Right atrium auricular region (tissue), 2 donors: Measurements from ENCODE around the gene AP1S2. TPM values are rescaled to one million over a fixed set of nuclear protein-coding genes. Genes with fewer than 3 reads are reported as not detected.

Experiments used
- DNase-seq: peaks from one replicate; pipeline ENCODE4 v3.0.0-alpha.2; 2019; ENCODE audit warnings: low spot score
- H3K27ac ChIP-seq, 2 donors: fragments of 200-600 bp; sonication (generic); 1 replicate in 1 of 2; 2 replicates in 1 of 2; pipeline ENCODE4 v1.5.1; 2016 to 2019
- H3K27me3 ChIP-seq, 2 donors: fragments of 200-600 bp; sonication (generic); one replicate each; pipeline versions ENCODE4 v1.5.1 to v1.6.0; 2017 to 2019
- H3K36me3 ChIP-seq: fragments of 200-600 bp; sonication (generic); one replicate; pipeline ENCODE4 v1.5.1; 2016
- H3K4me1 ChIP-seq, 2 donors: fragments of 200-600 bp; sonication (generic); one replicate each; pipeline versions ENCODE4 v1.5.1 to v1.6.0; 2017 to 2019
- H3K4me3 ChIP-seq, 2 donors: fragments of 200-600 bp; sonication (generic); 1 replicate in 1 of 2; 2 replicates in 1 of 2; pipeline ENCODE4 v1.5.1; 2017 to 2019; ENCODE audit warnings: mild to moderate bottlenecking in 1 of 2, moderate library complexity in 1 of 2
- H3K9me3 ChIP-seq, 2 donors: fragments of 200-600 bp; sonication (generic); one replicate each; pipeline ENCODE4 v1.5.1; 2019
- CTCF ChIP-seq, 2 donors: fragments of 200-600 bp; sonication (generic); IDR thresholded peaks; one replicate each; pipeline ENCODE4 v1.5.1; 2019; ENCODE audit warnings: antibody characterized with exemption in 2 of 2
- total RNA-seq, 2 donors: library from RNA; depleted of rRNA; stranded (reverse); fragments of >200 nt; gene quantifications; one replicate each; pipeline ENCODE4 v1.1.0, GENCODE V29; 2016

AP1S2 gene
- total RNA-seq, 2 donors from 2014 or later: 101 to 184 TPM

DNA sequence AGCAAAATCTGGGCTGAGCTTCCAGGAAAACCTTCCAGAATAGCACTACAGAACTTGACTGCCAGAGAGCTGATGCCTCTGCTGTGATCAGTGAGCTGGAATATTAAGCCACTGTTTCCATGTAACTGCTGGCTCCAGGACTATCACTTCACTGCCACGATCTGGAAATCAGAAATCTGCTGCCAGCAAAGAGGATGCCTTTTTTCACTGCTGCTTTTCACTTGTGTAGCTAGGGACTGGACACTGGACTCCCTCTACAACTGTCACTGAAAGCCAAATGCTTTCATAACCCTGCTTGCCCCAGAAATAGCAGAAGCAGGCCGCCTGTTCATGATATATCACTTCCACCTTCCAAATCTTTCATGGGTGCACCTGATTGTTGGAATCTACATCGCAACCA, 9.4 kb upstream of the AP1S2 start:
- Histone ChIP-seq H3K9me3 (no peaks in the 10 kb centered on the region), H3K4me3 (no peak overlapping the region), H3K4me1 (no peaks in the 10 kb centered on the region), H3K36me3 (no peaks in the 10 kb centered on the region), H3K27me3 (no peaks in the 10 kb centered on the region), H3K27ac (peak overlapping the region in 1 of 2 donors; percentile 45)
- no peak for DNase-seq
- TF ChIP-seq CTCF (IDR thresholded peaks at IDR 0.05): no peak

- Histone ChIP-seq H3K27me3 (no peaks in the 10 kb centered on the region), H3K27ac (no peak overlapping the region), H3K9me3 (no peaks in the 10 kb centered on the region), H3K36me3 (no peaks in the 10 kb centered on the region), H3K4me3 (no peak overlapping the region), H3K4me1 (peaks cover 0 to 7% of the 10 kb centered on the region in 2 donors)
- TF ChIP-seq CTCF (IDR thresholded peaks at IDR 0.05): no peak
- no peak for DNase-seq
These were observed 6.3 kb upstream of the AP1S2 start for GRCh38 chrX:15860921-15861320.

DNA sequence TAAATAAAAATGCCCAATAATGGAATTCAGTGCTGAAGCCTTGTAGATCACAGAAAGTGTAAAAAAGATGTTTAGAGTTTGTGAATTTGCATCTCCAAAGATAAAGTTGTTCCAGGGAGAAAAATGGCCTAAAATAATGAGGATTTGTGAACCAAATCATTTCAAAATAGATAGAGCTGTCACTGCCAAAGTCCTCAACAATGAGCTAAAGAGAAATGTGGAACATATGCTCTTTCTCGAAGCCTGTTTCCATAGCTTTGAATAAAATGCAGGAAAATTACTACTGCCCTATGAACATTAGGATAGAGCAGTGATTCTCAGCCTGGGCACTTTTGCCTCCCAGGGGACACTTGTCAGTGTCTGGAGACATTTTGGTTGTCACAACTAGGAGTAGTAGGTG, 3.4 kb upstream of the AP1S2 start:
- TF ChIP-seq CTCF (IDR thresholded peaks at IDR 0.05): no peak
- Histone ChIP-seq H3K4me3 (no peak overlapping the region), H3K4me1 (peaks cover 0 to 21% of the 10 kb centered on the region in 2 donors), H3K27me3 (no peaks in the 10 kb centered on the region), H3K9me3 (no peaks in the 10 kb centered on the region), H3K27ac (no peak overlapping the region), H3K36me3 (no peaks in the 10 kb centered on the region)
- no peak for DNase-seq

GRCh38 chrX:15856636-15857035, 2.0 kb upstream of the AP1S2 start:
- no peaks in the 10 kb centered on the region for H3K9me3 ChIP-seq
- H3K4me1 ChIP-seq: peaks cover 0 to 21% of the 10 kb centered on the region in 2 donors
- TF ChIP-seq CTCF (IDR thresholded peaks at IDR 0.05): no peak
- no peaks in the 10 kb centered on the region for H3K36me3 ChIP-seq
- no peak for DNase-seq
- no peaks in the 10 kb centered on the region for H3K27me3 ChIP-seq
- H3K4me3 ChIP-seq: no peak overlapping the region
- H3K27ac ChIP-seq: peak overlapping the region; percentile 87 to 93

DNA sequence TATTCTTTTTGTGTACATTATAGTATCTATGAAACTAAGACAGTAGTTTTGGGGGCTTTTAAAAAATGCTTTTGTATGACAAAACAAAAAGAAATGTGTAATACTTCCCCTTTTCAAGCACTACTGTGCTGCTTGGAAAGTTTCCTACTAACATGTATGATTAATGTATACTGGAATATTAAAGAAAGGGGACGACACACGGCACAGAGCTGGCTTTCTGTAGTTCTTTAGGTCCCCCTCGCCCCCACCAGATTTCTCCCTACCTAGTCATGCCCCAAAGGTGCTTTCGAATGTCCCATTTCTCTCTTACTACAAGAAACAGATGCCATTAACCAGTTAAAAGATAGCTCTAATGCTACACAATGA, 1.6 kb upstream of the AP1S2 start:
- Histone ChIP-seq H3K4me3 (no peak overlapping the region), H3K27me3 (no peaks in the 10 kb centered on the region), H3K9me3 (no peaks in the 10 kb centered on the region), H3K27ac (peak overlapping the region; percentile 87 to 93), H3K36me3 (no peaks in the 10 kb centered on the region), H3K4me1 (peaks cover 0 to 21% of the 10 kb centered on the region in 2 donors)
- no peak for TF ChIP-seq CTCF (IDR thresholded peaks at IDR 0.05)
- no peak for DNase-seq

DNA sequence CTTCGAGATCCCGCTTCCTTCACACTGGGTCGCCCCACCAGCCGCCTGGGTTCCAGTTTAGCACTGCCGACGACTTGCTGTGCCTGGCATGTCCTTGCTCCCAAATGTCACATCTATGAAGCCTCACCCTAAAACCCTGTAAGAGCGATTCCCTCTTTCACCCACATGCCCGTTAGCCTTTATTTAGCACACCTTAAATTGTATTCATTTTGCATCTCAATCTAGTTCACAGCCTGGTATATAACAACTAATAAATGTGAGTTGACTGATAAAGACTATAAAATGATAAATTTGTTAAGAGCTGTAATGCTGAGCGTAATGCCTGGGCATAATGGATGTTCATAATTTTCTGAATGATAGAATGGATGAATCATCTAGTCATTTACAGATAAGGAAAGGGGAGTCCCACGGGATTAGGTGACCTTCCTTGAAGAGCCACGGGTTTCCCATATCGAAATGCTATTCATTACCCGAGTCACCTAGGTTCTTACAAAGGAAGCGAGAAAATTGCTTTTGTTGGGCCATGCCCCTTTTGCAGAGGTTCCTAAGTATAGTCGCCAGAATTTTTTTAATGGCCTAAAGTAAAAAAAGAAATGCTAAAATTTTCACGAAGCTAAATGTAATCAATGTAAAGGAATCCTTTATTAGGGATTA, 1.1 kb upstream of the AP1S2 start:
- TF ChIP-seq CTCF (IDR thresholded peaks at IDR 0.05): no peak
- Histone ChIP-seq H3K9me3 (no peaks in the 10 kb centered on the region), H3K4me3 (peak overlapping the region; percentile 63 to 75), H3K27ac (peak overlapping the region; percentile 87 to 93), H3K36me3 (no peaks in the 10 kb centered on the region), H3K4me1 (peaks cover 0 to 21% of the 10 kb centered on the region in 2 donors), H3K27me3 (no peaks in the 10 kb centered on the region)
- DNase-seq: no peak
